ENCODE measurements around the gene POMT2. TPM values are rescaled to one million over a fixed set of nuclear protein-coding genes. Genes with fewer than 3 reads are reported as not detected.

POMT2 gene
- total RNA-seq, 1 donor from 2014 or later, result 34.7 TPM

DNA sequence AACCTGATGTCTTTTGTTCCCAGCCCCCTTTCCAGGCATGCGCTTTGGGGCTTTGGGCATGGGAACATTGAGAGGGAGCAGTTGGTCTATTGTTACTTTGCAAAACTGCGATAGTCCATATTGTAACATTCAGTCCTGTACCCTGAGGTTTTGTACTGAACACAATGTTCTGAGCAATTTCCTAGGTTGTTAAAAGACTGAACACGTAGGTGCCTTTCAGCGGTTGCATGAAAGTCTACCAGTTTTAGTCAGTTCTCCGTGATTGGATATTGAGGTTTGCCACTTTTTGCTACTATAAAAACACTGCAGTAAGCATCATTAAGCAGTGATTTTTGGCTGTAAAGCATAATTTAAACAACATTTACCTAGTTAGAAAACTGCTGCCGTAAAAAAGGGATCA, 69.8 kb downstream of the POMT2 start:
- no peaks in the 10 kb centered on the region for H3K4me1 Mint-ChIP-seq (ENCODE audit: low read depth)
- no peak overlapping the region for H3K4me3 Mint-ChIP-seq (ENCODE audit: unreplicated experiment)
- H3K36me3 Mint-ChIP-seq (ENCODE audit: low read depth), result peaks cover 18% of the 10 kb centered on the region
- TF ChIP-seq, protein P1, sequence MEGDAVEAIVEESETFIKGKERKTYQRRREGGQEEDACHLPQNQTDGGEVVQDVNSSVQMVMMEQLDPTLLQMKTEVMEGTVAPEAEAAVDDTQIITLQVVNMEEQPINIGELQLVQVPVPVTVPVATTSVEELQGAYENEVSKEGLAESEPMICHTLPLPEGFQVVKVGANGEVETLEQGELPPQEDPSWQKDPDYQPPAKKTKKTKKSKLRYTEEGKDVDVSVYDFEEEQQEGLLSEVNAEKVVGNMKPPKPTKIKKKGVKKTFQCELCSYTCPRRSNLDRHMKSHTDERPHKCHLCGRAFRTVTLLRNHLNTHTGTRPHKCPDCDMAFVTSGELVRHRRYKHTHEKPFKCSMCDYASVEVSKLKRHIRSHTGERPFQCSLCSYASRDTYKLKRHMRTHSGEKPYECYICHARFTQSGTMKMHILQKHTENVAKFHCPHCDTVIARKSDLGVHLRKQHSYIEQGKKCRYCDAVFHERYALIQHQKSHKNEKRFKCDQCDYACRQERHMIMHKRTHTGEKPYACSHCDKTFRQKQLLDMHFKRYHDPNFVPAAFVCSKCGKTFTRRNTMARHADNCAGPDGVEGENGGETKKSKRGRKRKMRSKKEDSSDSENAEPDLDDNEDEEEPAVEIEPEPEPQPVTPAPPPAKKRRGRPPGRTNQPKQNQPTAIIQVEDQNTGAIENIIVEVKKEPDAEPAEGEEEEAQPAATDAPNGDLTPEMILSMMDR (IDR thresholded peaks at IDR 0.05), result no peak
- DNase-seq (ENCODE audit: low spot score), result no peak
- H3K27me3 Mint-ChIP-seq (ENCODE audit: low read depth), result peaks cover 5% of the 10 kb centered on the region
- H3K27ac Mint-ChIP-seq (ENCODE audit: unreplicated experiment), result no peak overlapping the region
- no peaks in the 10 kb centered on the region for H3K9me3 Mint-ChIP-seq (ENCODE audit: low read depth)

DNA sequence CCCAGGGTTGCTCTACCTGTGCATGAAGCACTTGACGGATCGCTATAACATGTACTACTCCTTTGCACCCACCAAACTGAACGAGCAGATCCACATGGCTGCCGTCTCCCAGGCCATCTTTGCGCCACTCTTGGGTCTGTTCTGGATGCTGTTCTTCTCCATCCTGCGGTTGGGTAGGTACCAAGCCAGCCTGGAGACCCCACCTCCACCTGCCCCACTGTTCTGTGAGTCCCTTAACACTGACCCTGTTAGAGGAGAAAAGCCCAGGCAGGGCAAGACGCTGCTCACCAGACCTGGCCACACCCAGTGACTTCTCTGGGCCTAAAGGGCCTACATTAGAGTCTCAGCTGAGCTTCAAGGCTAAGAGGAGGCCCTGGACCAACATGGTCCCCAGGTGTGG, 71.4 kb downstream of the POMT2 start:
- DNase-seq (ENCODE audit: low spot score), result peak; percentile 59
- H3K27ac Mint-ChIP-seq (ENCODE audit: unreplicated experiment), result no peak overlapping the region
- TF ChIP-seq, protein P1 (IDR thresholded peaks at IDR 0.05), result no peak
- H3K27me3 Mint-ChIP-seq (ENCODE audit: low read depth), result peaks cover 1% of the 10 kb centered on the region
- no peaks in the 10 kb centered on the region for H3K4me1 Mint-ChIP-seq (ENCODE audit: low read depth)
- H3K36me3 Mint-ChIP-seq (ENCODE audit: low read depth), result peaks cover 17% of the 10 kb centered on the region
- no peaks in the 10 kb centered on the region for H3K9me3 Mint-ChIP-seq (ENCODE audit: low read depth)
- no peak overlapping the region for H3K4me3 Mint-ChIP-seq (ENCODE audit: unreplicated experiment)

DNA sequence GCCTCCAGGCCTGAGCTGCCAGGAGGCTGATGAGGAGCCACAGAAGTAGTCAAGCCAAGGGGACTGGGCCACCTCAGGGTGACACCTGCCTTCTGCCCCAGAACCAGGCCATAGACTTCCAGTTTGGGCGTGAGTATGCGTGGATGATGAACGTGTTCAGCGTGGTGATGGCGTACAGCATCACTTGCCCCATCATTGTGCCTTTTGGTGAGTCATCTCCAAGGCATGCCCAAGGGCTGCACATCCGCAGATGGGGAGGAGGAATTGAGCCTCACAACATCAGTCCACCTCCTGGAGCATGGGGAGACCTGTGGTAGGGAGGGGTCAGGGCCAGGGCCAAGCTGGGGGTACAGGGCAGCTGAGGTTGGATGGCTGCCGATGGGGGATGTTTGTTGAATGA, 72.0 kb downstream of the POMT2 start:
- Mint-ChIP-seq H3K4me3 (ENCODE audit: unreplicated experiment) (no peak overlapping the region), H3K27ac (ENCODE audit: unreplicated experiment) (no peak overlapping the region), H3K9me3 (ENCODE audit: low read depth) (no peaks in the 10 kb centered on the region), H3K4me1 (ENCODE audit: low read depth) (no peaks in the 10 kb centered on the region), H3K27me3 (ENCODE audit: low read depth) (peaks cover 1% of the 10 kb centered on the region), H3K36me3 (ENCODE audit: low read depth) (peaks cover 14% of the 10 kb centered on the region)
- TF ChIP-seq, protein P1 (IDR thresholded peaks at IDR 0.05), result no peak
- no peak for DNase-seq (ENCODE audit: low spot score)

DNA sequence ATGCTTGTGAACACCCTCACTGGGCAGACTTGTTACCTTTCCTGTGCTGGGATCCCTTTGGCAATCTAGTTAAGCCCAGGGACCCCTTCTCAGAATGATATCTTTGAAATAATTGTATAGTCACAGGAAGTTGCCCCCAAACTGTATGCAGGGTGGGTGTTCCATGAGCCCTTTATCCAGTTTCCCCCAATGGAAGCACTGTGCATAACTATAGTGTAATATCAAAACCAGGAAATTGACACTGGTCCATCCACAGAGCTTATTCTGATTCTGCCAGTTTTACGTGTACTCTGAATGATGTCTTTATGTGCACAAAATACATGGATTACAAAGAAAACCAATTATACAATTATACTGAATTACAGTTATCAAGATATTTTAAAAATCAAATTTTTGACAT, 73.9 kb downstream of the POMT2 start:
- TF ChIP-seq, protein P1 (IDR thresholded peaks at IDR 0.05), result no peak
- Mint-ChIP-seq H3K27ac (ENCODE audit: unreplicated experiment) (no peak overlapping the region), H3K4me3 (ENCODE audit: unreplicated experiment) (no peak overlapping the region), H3K27me3 (ENCODE audit: low read depth) (peaks cover 1% of the 10 kb centered on the region), H3K36me3 (ENCODE audit: low read depth) (peaks cover 15% of the 10 kb centered on the region), H3K9me3 (ENCODE audit: low read depth) (no peaks in the 10 kb centered on the region), H3K4me1 (ENCODE audit: low read depth) (no peaks in the 10 kb centered on the region)
- DNase-seq (ENCODE audit: low spot score), result no peak

DNA sequence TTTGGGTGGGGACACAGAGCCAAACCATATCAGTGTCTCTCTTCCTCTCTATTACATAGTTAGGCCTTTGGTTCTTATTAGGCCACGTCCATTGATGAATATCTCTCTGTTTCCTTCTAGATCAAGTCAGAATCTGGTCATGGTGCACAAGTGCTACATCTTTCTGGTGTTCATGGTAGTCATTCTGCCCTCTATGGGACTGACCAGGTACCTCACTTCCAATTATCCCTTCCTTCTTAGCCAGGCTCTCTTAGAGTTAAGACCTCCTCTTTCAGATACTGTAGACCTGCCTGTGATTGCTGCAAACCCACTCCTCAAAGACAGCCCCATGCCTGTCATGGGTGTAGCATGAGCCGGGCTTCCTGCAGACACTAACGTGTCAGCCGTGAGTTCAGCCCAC, 74.9 kb downstream of the POMT2 start:
- H3K9me3 Mint-ChIP-seq (ENCODE audit: low read depth), result no peaks in the 10 kb centered on the region
- peaks cover 13% of the 10 kb centered on the region for H3K36me3 Mint-ChIP-seq (ENCODE audit: low read depth)
- DNase-seq (ENCODE audit: low spot score), result no peak
- TF ChIP-seq, protein P1 (IDR thresholded peaks at IDR 0.05), result peak; percentile 16
- no peaks in the 10 kb centered on the region for H3K4me1 Mint-ChIP-seq (ENCODE audit: low read depth)
- no peaks in the 10 kb centered on the region for H3K27me3 Mint-ChIP-seq (ENCODE audit: low read depth)
- no peak overlapping the region for H3K27ac Mint-ChIP-seq (ENCODE audit: unreplicated experiment)
- no peak overlapping the region for H3K4me3 Mint-ChIP-seq (ENCODE audit: unreplicated experiment)

Data from chondrocyte (in vitro differentiated cells).